ENCODE measurements around the gene CCDC97.
"Not testable (repeated sequence)": the region's sequence is repeated elsewhere in the genome, so short reads cannot be mapped to it uniquely, and the experiment has no call there.

Gene CCDC97

DNA sequence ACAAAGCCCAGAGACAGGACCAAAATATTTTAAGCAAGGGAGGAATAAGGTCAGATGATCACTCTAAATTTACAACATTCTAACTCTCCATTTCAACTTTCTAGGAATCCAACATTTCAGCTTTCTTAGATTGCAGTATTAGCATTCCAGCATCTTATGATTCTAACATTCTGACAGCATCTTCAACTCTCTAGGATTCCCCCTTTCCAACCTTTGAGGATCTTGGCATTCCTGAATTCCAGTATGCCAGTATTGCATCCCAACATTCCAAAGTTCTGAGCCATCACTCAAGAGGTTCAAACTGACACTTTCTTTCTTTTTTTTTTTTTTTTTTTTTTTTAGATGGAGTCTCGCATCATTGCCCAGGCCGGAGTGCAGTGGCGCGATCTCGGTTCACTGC lies 30.0 kb downstream of the CCDC97 start:
- H3K9me2 ChIP-seq (replicated peaks; ENCODE audit: insufficient read depth, low read length): no peaks in the 10 kb centered on the region
- H3K9ac ChIP-seq (ENCODE audit: low read length): no peak overlapping the region
- H3K9me3 ChIP-seq (replicated peaks; ENCODE audit: insufficient read depth, low read length): no peaks in the 10 kb centered on the region
- no peaks in the 10 kb centered on the region for H3K36me3 ChIP-seq (replicated peaks; ENCODE audit: insufficient read depth, low read length)
- TF ChIP-seq, protein P1, sequence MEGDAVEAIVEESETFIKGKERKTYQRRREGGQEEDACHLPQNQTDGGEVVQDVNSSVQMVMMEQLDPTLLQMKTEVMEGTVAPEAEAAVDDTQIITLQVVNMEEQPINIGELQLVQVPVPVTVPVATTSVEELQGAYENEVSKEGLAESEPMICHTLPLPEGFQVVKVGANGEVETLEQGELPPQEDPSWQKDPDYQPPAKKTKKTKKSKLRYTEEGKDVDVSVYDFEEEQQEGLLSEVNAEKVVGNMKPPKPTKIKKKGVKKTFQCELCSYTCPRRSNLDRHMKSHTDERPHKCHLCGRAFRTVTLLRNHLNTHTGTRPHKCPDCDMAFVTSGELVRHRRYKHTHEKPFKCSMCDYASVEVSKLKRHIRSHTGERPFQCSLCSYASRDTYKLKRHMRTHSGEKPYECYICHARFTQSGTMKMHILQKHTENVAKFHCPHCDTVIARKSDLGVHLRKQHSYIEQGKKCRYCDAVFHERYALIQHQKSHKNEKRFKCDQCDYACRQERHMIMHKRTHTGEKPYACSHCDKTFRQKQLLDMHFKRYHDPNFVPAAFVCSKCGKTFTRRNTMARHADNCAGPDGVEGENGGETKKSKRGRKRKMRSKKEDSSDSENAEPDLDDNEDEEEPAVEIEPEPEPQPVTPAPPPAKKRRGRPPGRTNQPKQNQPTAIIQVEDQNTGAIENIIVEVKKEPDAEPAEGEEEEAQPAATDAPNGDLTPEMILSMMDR (IDR thresholded peaks at IDR 0.05; ENCODE audit: low read length): no peak
- TF ChIP-seq EZH2phosphoT487 (IDR thresholded peaks at IDR 0.05; ENCODE audit: low read length) (no peak), EZH2 (optimal IDR thresholded peaks at IDR 0.05; ENCODE audit: low read depth, low read length) (no peak)
- no peaks in the 10 kb centered on the region for H3K79me2 ChIP-seq (ENCODE audit: low read length)
- no peak overlapping the region for H3K4me2 ChIP-seq (ENCODE audit: low read depth, low read length)
- DNase-seq: no peak
- no peak overlapping the region for H2AFZ ChIP-seq (ENCODE audit: low read length)
- H3K4me1 ChIP-seq (ENCODE audit: low read length): no peaks in the 10 kb centered on the region
- no peaks in the 10 kb centered on the region for H4K20me1 ChIP-seq (ENCODE audit: insufficient read depth, low read length)
- H3K27ac ChIP-seq (ENCODE audit: low read length): no peak overlapping the region
- no peaks in the 10 kb centered on the region for H3F3A ChIP-seq (ENCODE audit: insufficient read depth, low read length)
- no peak overlapping the region for H3K4me3 ChIP-seq (ENCODE audit: low read length)
- no peaks in the 10 kb centered on the region for H3K27me3 ChIP-seq (replicated peaks; ENCODE audit: insufficient read depth, low read length)

DNA sequence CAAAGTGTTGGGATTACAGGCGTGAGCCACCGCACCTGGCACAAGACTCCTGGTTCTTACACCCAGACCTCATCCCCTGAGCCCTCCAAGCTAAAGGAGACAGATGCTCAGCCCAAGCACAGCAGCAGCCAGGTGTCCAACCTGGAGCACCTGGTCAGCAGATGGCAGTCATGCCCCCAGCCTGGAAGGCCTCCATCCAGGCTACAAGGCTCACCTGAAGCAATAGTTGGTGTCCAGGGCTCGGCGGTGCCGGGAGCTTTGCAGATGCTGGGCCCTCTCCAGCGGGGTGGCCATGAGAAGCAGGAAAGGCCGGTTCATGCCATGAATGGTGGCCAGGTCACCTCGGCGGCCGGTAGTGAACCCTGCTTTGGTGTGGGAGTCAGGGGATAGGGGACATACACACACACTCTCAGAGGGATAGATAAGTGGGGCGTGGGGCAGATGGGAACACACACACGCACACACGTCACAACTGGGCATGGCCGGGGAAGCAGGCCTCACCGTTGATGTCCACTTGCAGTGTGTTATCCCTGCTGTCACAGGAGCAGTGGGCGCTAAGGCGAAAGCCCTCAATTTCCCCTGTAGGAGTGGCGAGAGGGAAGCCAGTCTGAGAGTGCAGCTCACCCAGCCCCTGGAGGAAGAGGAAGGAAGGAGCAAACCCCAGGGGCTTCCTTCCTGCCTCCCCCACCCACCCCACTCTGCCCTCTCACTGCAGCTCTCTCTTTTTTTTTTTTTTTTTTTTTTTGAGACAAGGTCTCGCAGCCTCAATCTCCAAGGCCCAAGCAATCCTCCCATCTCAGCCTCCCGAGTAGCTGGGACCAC lies 31.9 kb downstream of the CCDC97 start:
- H4K20me1 ChIP-seq (ENCODE audit: insufficient read depth, low read length): no peaks in the 10 kb centered on the region
- no peaks in the 10 kb centered on the region for H3K27me3 ChIP-seq (replicated peaks; ENCODE audit: insufficient read depth, low read length)
- DNase-seq: no peak
- H3F3A ChIP-seq (ENCODE audit: insufficient read depth, low read length): no peaks in the 10 kb centered on the region
- no peak overlapping the region for H2AFZ ChIP-seq (ENCODE audit: low read length)
- H3K79me2 ChIP-seq (ENCODE audit: low read length): no peaks in the 10 kb centered on the region
- no peak overlapping the region for H3K4me2 ChIP-seq (ENCODE audit: low read depth, low read length)
- no peaks in the 10 kb centered on the region for H3K36me3 ChIP-seq (replicated peaks; ENCODE audit: insufficient read depth, low read length)
- no peaks in the 10 kb centered on the region for H3K4me1 ChIP-seq (ENCODE audit: low read length)
- TF ChIP-seq EZH2 (optimal IDR thresholded peaks at IDR 0.05; ENCODE audit: low read depth, low read length) (no peak), EZH2phosphoT487 (IDR thresholded peaks at IDR 0.05; ENCODE audit: low read length) (no peak)
- TF ChIP-seq, protein P1 (IDR thresholded peaks at IDR 0.05; ENCODE audit: low read length): no peak
- no peaks in the 10 kb centered on the region for H3K9me2 ChIP-seq (replicated peaks; ENCODE audit: insufficient read depth, low read length)
- H3K9ac ChIP-seq (ENCODE audit: low read length): no peak overlapping the region
- H3K9me3 ChIP-seq (replicated peaks; ENCODE audit: insufficient read depth, low read length): no peaks in the 10 kb centered on the region
- H3K27ac ChIP-seq (ENCODE audit: low read length): no peak overlapping the region
- H3K4me3 ChIP-seq (ENCODE audit: low read length): no peak overlapping the region

DNA sequence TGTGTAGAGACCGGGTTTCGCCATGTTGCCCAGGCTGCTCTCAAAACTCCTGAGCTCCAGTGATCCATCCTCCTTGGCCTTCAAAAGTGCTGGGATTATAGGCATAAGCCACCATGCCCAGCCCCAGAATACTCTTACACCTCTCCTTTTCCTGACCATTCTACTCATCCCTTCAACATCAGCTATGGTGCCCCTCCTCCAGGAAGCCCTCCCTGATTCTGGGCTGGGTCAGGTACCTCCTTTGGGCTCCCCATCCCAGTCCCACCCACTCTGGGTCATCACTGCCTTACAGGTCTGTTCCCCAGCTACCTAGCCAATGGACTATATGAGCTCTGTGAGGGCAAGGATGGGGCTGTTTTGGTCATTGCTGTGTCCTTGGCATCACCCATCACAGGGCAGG lies 34.2 kb downstream of the CCDC97 start:
- no peaks in the 10 kb centered on the region for H3K36me3 ChIP-seq (replicated peaks; ENCODE audit: insufficient read depth, low read length)
- no peak overlapping the region for H3K4me2 ChIP-seq (ENCODE audit: low read depth, low read length)
- H3F3A ChIP-seq (ENCODE audit: insufficient read depth, low read length): peaks cover 4% of the 10 kb centered on the region; the same call in 1 of the 2 replicates
- H3K4me3 ChIP-seq (ENCODE audit: low read length): no peak overlapping the region
- H3K9me3 ChIP-seq (replicated peaks; ENCODE audit: insufficient read depth, low read length): no peaks in the 10 kb centered on the region
- no peaks in the 10 kb centered on the region for H3K27me3 ChIP-seq (replicated peaks; ENCODE audit: insufficient read depth, low read length)
- peaks cover 3% of the 10 kb centered on the region; the same call in 1 of the 2 replicates for H3K4me1 ChIP-seq (ENCODE audit: low read length)
- no peak overlapping the region for H3K9ac ChIP-seq (ENCODE audit: low read length)
- H3K27ac ChIP-seq (ENCODE audit: low read length): no peak overlapping the region
- H3K9me2 ChIP-seq (replicated peaks; ENCODE audit: insufficient read depth, low read length): no peaks in the 10 kb centered on the region
- H4K20me1 ChIP-seq (ENCODE audit: insufficient read depth, low read length): no peaks in the 10 kb centered on the region
- DNase-seq: no peak
- H2AFZ ChIP-seq (ENCODE audit: low read length): no peak overlapping the region
- TF ChIP-seq, protein P1 (IDR thresholded peaks at IDR 0.05; ENCODE audit: low read length): no peak
- no peak for TF ChIP-seq EZH2 (optimal IDR thresholded peaks at IDR 0.05; ENCODE audit: low read depth, low read length)
- no peak for TF ChIP-seq EZH2phosphoT487 (IDR thresholded peaks at IDR 0.05; ENCODE audit: low read length)
- H3K79me2 ChIP-seq (ENCODE audit: low read length): no peaks in the 10 kb centered on the region

DNA sequence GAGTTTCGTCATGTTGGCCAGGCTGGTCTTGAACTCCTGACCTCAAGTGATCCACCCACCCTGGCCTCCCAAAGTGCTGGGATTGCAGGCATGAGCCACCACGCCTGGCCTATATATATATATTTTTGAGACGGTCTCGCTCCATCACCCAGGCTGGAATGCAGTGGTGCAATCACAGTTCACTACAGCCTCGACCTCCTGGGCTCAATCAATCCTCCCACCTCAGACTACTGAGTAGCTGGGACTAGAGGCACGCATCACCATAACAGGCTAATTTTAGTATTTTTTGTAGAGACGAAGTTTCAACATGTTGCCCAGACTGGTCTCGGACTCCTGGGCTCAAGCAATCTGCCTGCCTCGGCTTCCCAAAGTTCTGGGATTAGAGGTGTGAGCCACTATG lies 36.9 kb downstream of the CCDC97 start:
- H2AFZ ChIP-seq (ENCODE audit: low read length); H3K9me2 ChIP-seq (replicated peaks; ENCODE audit: insufficient read depth, low read length); H3K4me2 ChIP-seq (ENCODE audit: low read depth, low read length); DNase-seq; H3K4me1 ChIP-seq (ENCODE audit: low read length); H3K9ac ChIP-seq (ENCODE audit: low read length); H3K27ac ChIP-seq (ENCODE audit: low read length); H3K79me2 ChIP-seq (ENCODE audit: low read length); H3K9me3 ChIP-seq (replicated peaks; ENCODE audit: insufficient read depth, low read length); H3K36me3 ChIP-seq (replicated peaks; ENCODE audit: insufficient read depth, low read length); H3K27me3 ChIP-seq (replicated peaks; ENCODE audit: insufficient read depth, low read length); H4K20me1 ChIP-seq (ENCODE audit: insufficient read depth, low read length); H3F3A ChIP-seq (ENCODE audit: insufficient read depth, low read length); H3K4me3 ChIP-seq (ENCODE audit: low read length): not testable (repeated sequence)
